GM18909 (cell line): ENCODE data around the gene MMP20.

Experiments
- ATAC-seq: cut with Tn5 transposase; IDR thresholded peaks from one replicate; pipeline ENCODE4 v1.9.1; 2021; ENCODE audit warnings: mild to moderate bottlenecking; ENCODE audit not compliant: unreplicated experiment, poor library complexity

The MMP20 gene

GRCh38 chr11:102564110-102564509 is 61.0 kb downstream of the MMP20 start:
- ATAC-seq = peak; percentile 78

GRCh38 chr11:102561636-102562035 is 63.5 kb downstream of the MMP20 start:
- ATAC-seq = no peak

- peak; percentile 82 for ATAC-seq
These were observed 64.5 kb downstream of the MMP20 start for GRCh38 chr11:102560555-102561011.

- ATAC-seq = peak; percentile 45
These were observed 65.3 kb downstream of the MMP20 start for GRCh38 chr11:102559839-102560238.

- no peak for ATAC-seq
These were observed 70.0 kb downstream of the MMP20 start for GRCh38 chr11:102555091-102555490.

GRCh38 chr11:102553835-102554282 is 71.3 kb downstream of the MMP20 start:
- ATAC-seq = peak; percentile 82

GRCh38 chr11:102552447-102553194 is 72.5 kb downstream of the MMP20 start:
- ATAC-seq = no peak

- no peak for ATAC-seq
These were observed 73.1 kb downstream of the MMP20 start for GRCh38 chr11:102552020-102552419.

GRCh38 chr11:102551169-102551781 is 73.9 kb downstream of the MMP20 start:
- ATAC-seq = no peak

- peak; percentile 88 for ATAC-seq
These were observed 78.1 kb downstream of the MMP20 start for GRCh38 chr11:102546923-102547471.

GRCh38 chr11:102546427-102546826 is 78.7 kb downstream of the MMP20 start:
- ATAC-seq = peak; percentile 67

- ATAC-seq = no peak
These were observed 79.4 kb downstream of the MMP20 start for GRCh38 chr11:102545701-102546100.

- ATAC-seq = no peak
These were observed 80.5 kb downstream of the MMP20 start for GRCh38 chr11:102544594-102544993.

GRCh38 chr11:102539567-102539966 is 85.6 kb downstream of the MMP20 start:
- no peak for ATAC-seq

- no peak for ATAC-seq
These were observed 86.2 kb downstream of the MMP20 start for GRCh38 chr11:102538932-102539331.

GRCh38 chr11:102534261-102534872 is 90.8 kb downstream of the MMP20 start:
- ATAC-seq = no peak

- peak; percentile 55 for ATAC-seq
These were observed 94.6 kb downstream of the MMP20 start, which contains the start of gene MMP7 for GRCh38 chr11:102530558-102530957. Gene MMP7, minus strand, starts transcription at chr11:102530747. Its CDS starts 47 bp downstream, at chr11:102530700.

GRCh38 chr11:102528618-102529017 is 96.5 kb downstream of the MMP20 start:
- ATAC-seq = no peak

GRCh38 chr11:102527684-102528083 is 97.4 kb downstream of the MMP20 start:
- ATAC-seq = no peak

GRCh38 chr11:102527041-102527440 is 98.1 kb downstream of the MMP20 start:
- ATAC-seq = no peak
